GM12878 (cell line): ENCODE results near the gene TM7SF2. TPM values are rescaled to one million over a fixed set of nuclear protein-coding genes. Genes with fewer than 3 reads are reported as not detected.

Experiments
- BHLHE40 ChIP-seq, 2 experiments: fragments of 450-650 bp in 1 of 2; IDR thresholded peaks; 2 replicates each; pipeline ENCODE4 v1.6.1; 2011 to 2017; ENCODE audit warnings: low read depth in 2 of 2, borderline replicate concordance in 1 of 2, improper control_type of control experiment in 1 of 2, low read length in 1 of 2, mild to moderate bottlenecking in 1 of 2
- CHD1 ChIP-seq: IDR thresholded peaks from 2 replicates; pipeline ENCODE4 v1.6.1; 2012; ENCODE audit warnings: low read depth, low read length, improper control_type of control experiment
- CREM ChIP-seq: IDR thresholded peaks from 2 replicates; pipeline ENCODE4 v1.6.1; 2014; ENCODE audit warnings: antibody characterized with exemption, low read depth
- EED ChIP-seq: sonication (generic); IDR thresholded peaks from 2 replicates; pipeline ENCODE4 v1.6.1; 2016; ENCODE audit warnings: antibody characterized with exemption, low read depth
- EZH2 ChIP-seq: IDR thresholded peaks from 2 replicates; pipeline ENCODE4 v1.6.1; 2012; ENCODE audit warnings: low read depth, mild to moderate bottlenecking, control low read depth, inconsistent platforms, low read length, borderline replicate concordance; ENCODE audit not compliant: control insufficient read depth
- HSF1 ChIP-seq: fragments of 150-350 bp; IDR thresholded peaks from 2 replicates; pipeline ENCODE4 v1.6.1; 2014; ENCODE audit warnings: mild to moderate bottlenecking, low read depth, low read length
- IKZF1 ChIP-seq: fragments of 450-650 bp; conservative IDR thresholded peaks from 2 replicates; pipeline ENCODE4 v1.6.1; 2017; ENCODE audit warnings: antibody characterized with exemption, mild to moderate bottlenecking
- JUND ChIP-seq: IDR thresholded peaks from 2 replicates; pipeline ENCODE4 v1.6.1; 2012; ENCODE audit warnings: low read depth, mild to moderate bottlenecking, low read length, improper control_type of control experiment, moderate library complexity
- LARP7 ChIP-seq: fragments of 450-650 bp; IDR thresholded peaks from 2 replicates; pipeline ENCODE4 v1.6.1; 2017; ENCODE audit warnings: mild to moderate bottlenecking
- MAX ChIP-seq: IDR thresholded peaks from 2 replicates; pipeline ENCODE4 v1.6.1; 2012; ENCODE audit warnings: low read depth, low read length, improper control_type of control experiment
- MEF2A ChIP-seq: IDR thresholded peaks from 2 replicates; pipeline ENCODE4 v1.6.1; 2011; ENCODE audit warnings: low read depth, mild to moderate bottlenecking, low read length, moderate library complexity; ENCODE audit not compliant: insufficient read depth
- MXI1 ChIP-seq: fragments of 150-350 bp; IDR thresholded peaks from 2 replicates; pipeline ENCODE4 v1.6.1; 2011; ENCODE audit warnings: low read depth, mild to moderate bottlenecking, inconsistent platforms, low read length, improper control_type of control experiment
- NR2F1 ChIP-seq: fragments of 450-650 bp; conservative IDR thresholded peaks from 2 replicates; pipeline ENCODE4 v1.6.1; 2017; ENCODE audit warnings: mild to moderate bottlenecking
- NRF1 ChIP-seq: conservative IDR thresholded peaks from 2 replicates; pipeline ENCODE4 v1.6.1; 2011; ENCODE audit warnings: mild to moderate bottlenecking, low read depth, low read length, improper control_type of control experiment
- RELB ChIP-seq: fragments of 450-650 bp; IDR thresholded peaks from 2 replicates; pipeline ENCODE4 v1.6.1; 2017; ENCODE audit warnings: low read depth, mild to moderate bottlenecking, moderate library complexity
- SPI1 ChIP-seq: IDR thresholded peaks from 2 replicates; pipeline ENCODE4 v1.6.1; 2011; ENCODE audit warnings: low read depth, mild to moderate bottlenecking, low read length, moderate library complexity, borderline replicate concordance; ENCODE audit not compliant: insufficient read depth
- TARDBP ChIP-seq: IDR thresholded peaks from 2 replicates; pipeline ENCODE4 v1.6.1; 2016; ENCODE audit warnings: borderline replicate concordance
- ZBED1 ChIP-seq: IDR thresholded peaks from 2 replicates; pipeline ENCODE4 v1.6.1; 2016; ENCODE audit warnings: borderline replicate concordance
- ZNF274 ChIP-seq: IDR thresholded peaks from one replicate; pipeline ENCODE4 v1.8.0; 2011; ENCODE audit not compliant: insufficient read length, insufficient read depth
- polyA plus RNA-seq, 11 experiments: library from polyadenylated mRNA; depleted of rRNA in 4 of 11; unstranded in 6 of 11; stranded (reverse) in 5 of 11; fragments of >200 nt; fragmentation: Nextera tagmentation in 4 of 11; fragmentation: Illumina TruSeq in 1 of 11; extraction: Ambion mirVana in 4 of 11; extraction: Trizol in 1 of 11; gene quantifications; 1 replicate in 1 of 11; 2 replicates in 10 of 11; pipeline versions ENCODE4 v1.2.1 to v1.2.3, GENCODE V29; 2011 to 2016; ENCODE audit warnings: inconsistent platforms in 2 of 11, missing spikeins in 2 of 11, low read depth in 1 of 11
- total RNA-seq, 4 experiments: library from RNA; depleted of rRNA in 3 of 4; stranded (reverse); fragments of >200 nt in 3 of 4; fragmentation: Illumina TruSeq in 1 of 4; extraction: Trizol in 1 of 4; gene quantifications; 2 replicates each; pipeline versions ENCODE4 v1.2.1 to v1.2.3, GENCODE V29; 2013 to 2021
- TF ChIP-seq, protein P1 (sequence below): fragments of 450-650 bp; IDR thresholded peaks from 2 replicates; pipeline ENCODE4 v1.6.1; 2016; ENCODE audit warnings: mild to moderate bottlenecking, moderate library complexity, borderline replicate concordance
- TF ChIP-seq, protein P2 (sequence below): fragments of 450-650 bp; IDR thresholded peaks from 2 replicates; pipeline ENCODE4 v1.6.1; 2016; ENCODE audit warnings: mild to moderate bottlenecking

Gene TM7SF2
- total and polyA plus RNA-seq, 10 of the 15 experiments (the other 5 are each of a cell fraction or from before 2014, with no cell fraction given) = 0.52 to 57.7 (median 20.7) TPM

GRCh38 chr11:65083834-65084597, 27.7 kb upstream of the TM7SF2 start, which contains the start of the genes CDCA5 and ZFPL1 (continued):
- TF ChIP-seq, protein P1, sequence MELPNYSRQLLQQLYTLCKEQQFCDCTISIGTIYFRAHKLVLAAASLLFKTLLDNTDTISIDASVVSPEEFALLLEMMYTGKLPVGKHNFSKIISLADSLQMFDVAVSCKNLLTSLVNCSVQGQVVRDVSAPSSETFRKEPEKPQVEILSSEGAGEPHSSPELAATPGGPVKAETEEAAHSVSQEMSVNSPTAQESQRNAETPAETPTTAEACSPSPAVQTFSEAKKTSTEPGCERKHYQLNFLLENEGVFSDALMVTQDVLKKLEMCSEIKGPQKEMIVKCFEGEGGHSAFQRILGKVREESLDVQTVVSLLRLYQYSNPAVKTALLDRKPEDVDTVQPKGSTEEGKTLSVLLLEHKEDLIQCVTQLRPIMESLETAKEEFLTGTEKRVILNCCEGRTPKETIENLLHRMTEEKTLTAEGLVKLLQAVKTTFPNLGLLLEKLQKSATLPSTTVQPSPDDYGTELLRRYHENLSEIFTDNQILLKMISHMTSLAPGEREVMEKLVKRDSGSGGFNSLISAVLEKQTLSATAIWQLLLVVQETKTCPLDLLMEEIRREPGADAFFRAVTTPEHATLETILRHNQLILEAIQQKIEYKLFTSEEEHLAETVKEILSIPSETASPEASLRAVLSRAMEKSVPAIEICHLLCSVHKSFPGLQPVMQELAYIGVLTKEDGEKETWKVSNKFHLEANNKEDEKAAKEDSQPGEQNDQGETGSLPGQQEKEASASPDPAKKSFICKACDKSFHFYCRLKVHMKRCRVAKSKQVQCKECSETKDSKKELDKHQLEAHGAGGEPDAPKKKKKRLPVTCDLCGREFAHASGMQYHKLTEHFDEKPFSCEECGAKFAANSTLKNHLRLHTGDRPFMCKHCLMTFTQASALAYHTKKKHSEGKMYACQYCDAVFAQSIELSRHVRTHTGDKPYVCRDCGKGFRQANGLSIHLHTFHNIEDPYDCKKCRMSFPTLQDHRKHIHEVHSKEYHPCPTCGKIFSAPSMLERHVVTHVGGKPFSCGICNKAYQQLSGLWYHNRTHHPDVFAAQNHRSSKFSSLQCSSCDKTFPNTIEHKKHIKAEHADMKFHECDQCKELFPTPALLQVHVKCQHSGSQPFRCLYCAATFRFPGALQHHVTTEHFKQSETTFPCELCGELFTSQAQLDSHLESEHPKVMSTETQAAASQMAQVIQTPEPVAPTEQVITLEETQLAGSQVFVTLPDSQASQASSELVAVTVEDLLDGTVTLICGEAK = peak; percentile 96
- TF ChIP-seq MAX (peak; percentile 94), CHD1 (no peak), BHLHE40 (IDR thresholded peaks at IDR 0.05; ENCODE audit: borderline replicate concordance in 1 of 2, low read depth in 2 of 2, low read length in 1 of 2) (peak; percentile 29 to 65; a peak in 3 of 4 replicates), RELB (peak; percentile 95), NR2F1 (peak; percentile 65), SPI1 (peak; percentile 46; the same call in 1 of the 2 replicates), TARDBP (peak; percentile 77; the same call in 1 of the 2 replicates), HSF1 (no peak), ZBED1 (no peak), EZH2 (no peak), IKZF1 (peak; percentile 77), CREM (peak; percentile 100), MEF2A (0 out of 2 replicates have a peak, but pooled peaks have one; percentile 31), LARP7 (peak; percentile 58; the same call in 1 of the 2 replicates), NRF1 (no peak), JUND (peak; percentile 47; the same call in 1 of the 2 replicates), MXI1 (peak; percentile 98), EED (peak; percentile 19; the same call in 1 of the 2 replicates), ZNF274 (no peak)
- TF ChIP-seq, protein P2, sequence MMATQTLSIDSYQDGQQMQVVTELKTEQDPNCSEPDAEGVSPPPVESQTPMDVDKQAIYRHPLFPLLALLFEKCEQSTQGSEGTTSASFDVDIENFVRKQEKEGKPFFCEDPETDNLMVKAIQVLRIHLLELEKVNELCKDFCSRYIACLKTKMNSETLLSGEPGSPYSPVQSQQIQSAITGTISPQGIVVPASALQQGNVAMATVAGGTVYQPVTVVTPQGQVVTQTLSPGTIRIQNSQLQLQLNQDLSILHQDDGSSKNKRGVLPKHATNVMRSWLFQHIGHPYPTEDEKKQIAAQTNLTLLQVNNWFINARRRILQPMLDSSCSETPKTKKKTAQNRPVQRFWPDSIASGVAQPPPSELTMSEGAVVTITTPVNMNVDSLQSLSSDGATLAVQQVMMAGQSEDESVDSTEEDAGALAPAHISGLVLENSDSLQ = peak; percentile 45
